RWPE1 (cell line): ENCODE data around the gene SECISBP2.

Experiments
- CTCF ChIA-PET: fragments of 350-600 bp; sonication (Branson Sonifier 250); formaldehyde crosslinking; extraction: SDS; loops from one replicate; lab custom pipeline; 2021; lab: Yijun Ruan, JAX
- POLR2A ChIA-PET: fragments of 400-600 bp; formaldehyde crosslinking; extraction: SDS; loops from one replicate; lab custom pipeline; 2020; ENCODE audit warnings: antibody characterized with exemption; ENCODE audit not compliant: low non-redundant PET; lab: Yijun Ruan, JAX
- DNase-seq: peaks from one replicate; pipeline ENCODE4 v3.0.0; 2012; ENCODE audit warnings: low spot score
- H3K27ac ChIP-seq: fragments of 450-650 bp; 2 replicates; pipeline ENCODE4 v1.5.1; 2017
- CTCF ChIP-seq: fragments of 450-650 bp; conservative IDR thresholded peaks from 2 replicates; pipeline ENCODE4 v1.5.1; 2017; ENCODE audit warnings: low read depth, mild to moderate bottlenecking

SECISBP2 gene

GRCh38 chr9:89383030-89383720 lies 64.9 kb downstream of the SECISBP2 start:
- CTCF ChIA-PET: no interaction called here
- no peak for DNase-seq
- POLR2A ChIA-PET: no interaction called here
- TF ChIP-seq CTCF: no peak
- no peak overlapping the region for H3K27ac ChIP-seq

- ChIA-PET CTCF (no interaction called here), POLR2A (no interaction called here)
- H3K27ac ChIP-seq: no peak overlapping the region
- TF ChIP-seq CTCF: no peak
- DNase-seq: no peak
These were observed 65.5 kb downstream of the SECISBP2 start for GRCh38 chr9:89383721-89384300.

GRCh38 chr9:89384783-89385182 lies 66.5 kb downstream of the SECISBP2 start:
- TF ChIP-seq CTCF: no peak
- ChIA-PET POLR2A (no interaction called here), CTCF (no interaction called here)

GRCh38 chr9:89386206-89386605 lies 67.9 kb downstream of the SECISBP2 start:
- DNase-seq: no peak
- peak overlapping the region; percentile 89 for H3K27ac ChIP-seq
- ChIA-PET CTCF (interaction anchor here (1.0 kb wide), 1 partner anchor 11 kb away, joined by 3 read pairs; no protein-coding TSS in a partner anchor), POLR2A (no interaction called here)
- no peak for TF ChIP-seq CTCF

More at GRCh38 chr9:89384783-89385182, 66.5 kb downstream of the SECISBP2 start:
- no peak overlapping the region for H3K27ac ChIP-seq
- DNase-seq: no peak

- ChIA-PET POLR2A (no interaction called here), CTCF (interaction anchor here (0.7 kb wide), 1 partner anchor 631 kb away, joined by 3 read pairs; no protein-coding TSS in a partner anchor)
- peak overlapping the region; percentile 89 for H3K27ac ChIP-seq
- no peak for TF ChIP-seq CTCF
- peak; percentile 26 for DNase-seq
These were observed 68.5 kb downstream of the SECISBP2 start for GRCh38 chr9:89386797-89387196.

GRCh38 chr9:89387197-89387849 lies 69.0 kb downstream of the SECISBP2 start:
- CTCF ChIA-PET: interaction anchor here (0.7 to 1.1 kb wide), 3 partner anchors 162 to 632 kb away, joined by 3 to 4 read pairs (median 3); no protein-coding TSS in a partner anchor
- no peak for DNase-seq
- POLR2A ChIA-PET: no interaction called here
- TF ChIP-seq CTCF: no peak
- peak overlapping the region; percentile 89 for H3K27ac ChIP-seq
